Stimulated activated CD8-positive, alpha-beta memory T cell treated with anti-CD3 and anti-CD28 coated beads, Interleukin-4, amount 100 ng/mL, for 24 hours (primary cell): Measurements from ENCODE around the gene RLN2.
"Not testable (repeated sequence)": the region's sequence is repeated elsewhere in the genome, so short reads cannot be mapped to it uniquely, and the experiment has no call there.

Source experiments
- DNase-seq: peaks from one replicate; pipeline ENCODE4 v3.0.0-alpha.2; 2020; ENCODE audit warnings: low read depth

RLN2 gene

GRCh38 chr9:5303840-5304795 lies at the start of gene RLN2:
RLN2 (minus strand) TSS chr9:5304716; CDS start chr9:5304580, 136 bp downstream.
- DNase-seq: not testable (repeated sequence)

- no peak for DNase-seq
Measured at GRCh38 chr9:5354184-5354583, 49.7 kb upstream of the RLN2 start.

GRCh38 chr9:5352637-5353248 lies 48.2 kb upstream of the RLN2 start:
- no peak for DNase-seq

GRCh38 chr9:5338992-5339981 lies 34.8 kb upstream of the RLN2 start, which contains the start of gene RLN1:
RLN1 (minus strand) TSS chr9:5339876; CDS start chr9:5339746, 130 bp downstream.
- DNase-seq: not testable (repeated sequence)

GRCh38 chr9:5336688-5337087 lies 32.2 kb upstream of the RLN2 start:
- DNase-seq: no peak

GRCh38 chr9:5331276-5331675 lies 26.8 kb upstream of the RLN2 start:
- not testable (repeated sequence) for DNase-seq

- no peak for DNase-seq
Measured at GRCh38 chr9:5326893-5327548, 22.5 kb upstream of the RLN2 start.

- DNase-seq: no peak
Measured at GRCh38 chr9:5326187-5326586, 21.7 kb upstream of the RLN2 start.

GRCh38 chr9:5321601-5322000 lies 17.1 kb upstream of the RLN2 start:
- DNase-seq: not testable (repeated sequence)

- DNase-seq: no peak
Measured at GRCh38 chr9:5321058-5321457, 16.5 kb upstream of the RLN2 start.

GRCh38 chr9:5316406-5316805 lies 11.9 kb upstream of the RLN2 start:
- not testable (repeated sequence) for DNase-seq

GRCh38 chr9:5315187-5315923 lies 10.8 kb upstream of the RLN2 start:
- DNase-seq: no peak

GRCh38 chr9:5310851-5311250 lies 6.3 kb upstream of the RLN2 start:
- no peak for DNase-seq

- DNase-seq: no peak
Measured at GRCh38 chr9:5305741-5306140, 1.2 kb upstream of the RLN2 start.

GRCh38 chr9:5301544-5301943 lies 3.0 kb downstream of the RLN2 start:
- DNase-seq: no peak

- no peak for DNase-seq
Measured at GRCh38 chr9:5292141-5292540, 12.4 kb downstream of the RLN2 start.

GRCh38 chr9:5288591-5288990 lies 15.9 kb downstream of the RLN2 start:
- no peak for DNase-seq

- no peak for DNase-seq
Measured at GRCh38 chr9:5286262-5286661, 18.3 kb downstream of the RLN2 start.

- no peak for DNase-seq
Measured at GRCh38 chr9:5278486-5278885, 26.0 kb downstream of the RLN2 start.

- DNase-seq: no peak
Measured at GRCh38 chr9:5274770-5275169, 29.7 kb downstream of the RLN2 start.

GRCh38 chr9:5269249-5269715 lies 35.2 kb downstream of the RLN2 start:
- DNase-seq: no peak
